GM18505 (cell line): ENCODE results near the gene FAM53A.

Experiments
- ATAC-seq: cut with Tn5 transposase; IDR thresholded peaks from one replicate; pipeline ENCODE4 v1.9.1; 2021; ENCODE audit not compliant: unreplicated experiment
- POLR2A ChIP-seq: IDR thresholded peaks from 4 replicates; pipeline ENCODE4 v1.6.1; 2011; ENCODE audit warnings: borderline replicate concordance; ENCODE audit not compliant: insufficient read depth, insufficient read length; ENCODE audit errors: extremely low read depth

The FAM53A gene

DNA sequence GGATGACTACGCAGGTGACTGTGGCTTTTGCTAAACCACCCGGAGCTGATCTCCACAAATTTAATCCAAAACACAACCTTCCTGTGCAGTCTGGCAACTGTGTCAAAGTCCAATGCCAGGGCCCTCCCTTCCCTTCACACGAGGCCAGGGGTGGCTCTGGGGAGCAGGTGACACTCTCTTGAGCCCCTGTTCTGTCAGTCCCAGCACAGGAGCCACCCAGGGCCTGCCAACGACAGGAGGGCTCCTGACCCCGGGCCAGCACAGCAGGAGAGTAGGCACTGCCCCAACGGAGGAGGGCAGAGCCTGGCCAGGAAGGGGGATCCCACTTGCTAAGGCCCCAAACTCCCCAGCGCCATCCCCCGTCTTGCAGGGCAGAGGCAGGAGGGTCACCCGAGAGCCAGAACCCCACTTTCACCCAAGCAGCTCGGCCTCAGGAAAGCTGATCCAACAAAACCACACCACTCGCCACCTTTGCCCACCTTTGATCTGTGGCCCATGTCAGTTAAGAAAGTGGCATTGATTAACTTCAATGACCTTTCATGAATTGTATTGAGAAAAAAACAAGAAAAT lies 44.7 kb downstream of the FAM53A start:
- no peak for ATAC-seq
- no peak for TF ChIP-seq POLR2A

DNA sequence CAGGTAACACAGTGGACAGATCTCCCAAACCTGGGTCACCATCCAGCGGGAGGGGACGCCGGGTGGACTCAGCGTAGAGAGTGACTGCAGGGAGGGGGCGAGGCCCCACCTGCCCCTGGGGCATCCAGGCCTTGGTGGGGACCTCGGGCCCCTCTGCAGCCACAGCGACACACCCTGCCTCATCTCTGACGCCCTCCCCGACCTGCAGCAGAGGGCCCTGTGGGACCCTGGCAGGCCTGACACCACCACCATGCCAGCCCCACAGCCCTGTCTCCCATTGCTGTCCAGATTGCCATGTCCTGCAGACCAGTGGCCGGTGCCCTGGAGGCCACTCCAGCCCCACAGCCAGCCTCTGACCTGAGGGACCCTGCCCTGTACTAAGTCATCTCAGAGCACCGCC lies 45.2 kb downstream of the FAM53A start:
- TF ChIP-seq POLR2A = no peak
- no peak for ATAC-seq

DNA sequence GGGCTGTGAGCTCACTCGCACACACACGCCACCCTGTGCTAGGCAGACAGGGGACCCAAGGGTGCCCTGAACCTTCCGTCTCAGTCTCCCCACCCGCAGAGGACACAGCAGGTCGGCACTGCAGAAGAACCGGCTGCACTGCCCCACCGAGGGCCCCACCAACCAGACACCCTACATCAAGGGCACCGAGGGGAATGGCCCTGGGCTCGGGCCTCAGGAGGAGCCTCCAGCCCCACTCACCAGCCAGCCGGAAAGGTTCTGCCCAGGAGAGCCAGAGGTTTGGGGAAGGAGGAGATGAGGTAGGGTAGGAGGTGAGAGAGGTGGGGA lies 45.9 kb downstream of the FAM53A start:
- ATAC-seq = no peak
- no peak for TF ChIP-seq POLR2A

DNA sequence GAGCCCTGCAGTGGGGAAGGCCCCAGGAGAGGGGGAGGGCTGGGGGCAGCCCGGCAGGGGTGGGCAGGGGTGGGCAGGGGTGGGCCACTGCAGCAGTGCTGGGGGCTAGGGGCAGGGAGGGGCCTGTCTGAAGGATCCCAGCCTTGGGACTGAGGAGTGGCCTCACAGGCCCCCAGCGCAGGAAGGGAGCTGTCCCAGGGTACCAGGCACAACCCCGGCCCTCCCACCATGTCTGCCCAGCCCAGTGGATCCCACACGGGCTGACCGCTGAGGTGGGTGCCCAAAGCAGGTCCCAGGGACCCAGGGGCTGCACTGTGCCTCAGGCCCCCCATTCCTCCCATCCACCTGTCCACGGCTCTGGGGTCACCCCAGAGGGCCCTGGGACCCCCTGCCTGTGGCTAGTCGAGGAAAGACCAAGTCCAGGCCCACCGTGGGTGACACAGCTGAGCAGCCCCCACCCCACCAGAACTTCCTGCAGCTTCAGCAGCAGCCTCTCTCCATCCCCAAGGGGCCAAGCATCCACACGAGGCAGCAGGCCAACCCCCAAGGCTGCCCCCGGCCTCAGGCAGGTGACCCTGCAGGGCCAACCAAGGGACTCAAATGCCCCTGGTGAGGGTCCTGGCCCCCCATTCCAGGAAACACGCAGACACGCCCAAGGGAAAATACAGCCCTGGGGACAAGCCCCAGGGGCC lies 46.4 kb downstream of the FAM53A start:
- no peak for ATAC-seq
- no peak for TF ChIP-seq POLR2A

DNA sequence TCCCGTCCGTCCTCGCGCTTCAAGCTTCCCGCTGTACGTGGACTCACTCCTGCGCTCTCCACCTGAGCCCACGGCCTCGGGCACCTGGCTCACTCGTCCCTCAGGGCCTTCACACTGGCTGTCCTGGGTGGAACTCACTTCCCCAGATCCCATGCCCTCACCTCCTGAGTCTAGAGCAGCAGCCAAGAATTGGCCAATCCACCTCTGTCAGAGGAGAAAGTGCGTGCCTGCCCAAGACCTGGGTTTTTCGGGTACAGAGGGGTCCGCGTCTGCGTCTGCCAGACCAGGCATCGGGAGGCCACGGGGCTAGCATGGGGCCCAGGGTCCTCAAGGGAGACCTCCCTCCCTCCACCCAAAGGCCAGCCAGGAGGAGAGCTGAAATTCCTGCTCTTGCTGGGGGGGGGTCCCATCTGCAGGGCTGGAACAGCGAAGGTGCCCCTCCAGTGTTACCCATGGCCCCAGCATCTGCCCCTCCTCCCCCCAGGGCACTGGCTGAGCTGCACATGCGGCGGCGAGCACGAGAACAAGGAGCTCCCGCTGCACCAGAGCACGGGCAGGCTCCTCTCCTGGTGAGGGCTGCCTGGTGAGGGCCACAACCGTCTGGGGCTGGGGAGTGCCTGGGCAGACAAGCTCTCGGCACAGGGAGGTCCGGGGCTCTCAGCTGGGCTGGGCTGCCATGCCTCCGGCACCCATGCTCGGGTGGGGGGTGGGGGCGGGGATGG lies 47.5 kb downstream of the FAM53A start:
- TF ChIP-seq POLR2A = no peak

DNA sequence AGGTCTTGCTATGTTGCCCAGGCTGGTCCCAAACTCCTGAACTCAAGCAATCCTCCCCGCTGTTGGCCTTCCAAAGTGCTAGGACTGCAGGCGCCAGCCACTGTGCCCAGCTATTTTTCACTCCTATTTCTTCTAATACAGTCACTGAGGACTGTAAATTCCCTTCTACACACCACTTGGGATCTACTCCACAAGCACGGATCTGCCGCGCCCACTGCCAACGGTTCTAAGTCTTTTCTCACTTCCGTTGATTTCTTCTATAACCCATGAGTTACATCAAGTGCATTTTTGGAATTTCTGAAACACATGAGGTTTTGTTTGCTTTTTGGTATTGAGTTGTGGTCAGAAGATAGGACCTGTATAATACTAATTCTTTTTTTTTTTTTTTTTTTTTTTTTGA lies 48.6 kb downstream of the FAM53A start:
- TF ChIP-seq POLR2A = no peak
- no peak for ATAC-seq

More for the DNA sequence above, 47.5 kb downstream of the FAM53A start:
- ATAC-seq = no peak

DNA sequence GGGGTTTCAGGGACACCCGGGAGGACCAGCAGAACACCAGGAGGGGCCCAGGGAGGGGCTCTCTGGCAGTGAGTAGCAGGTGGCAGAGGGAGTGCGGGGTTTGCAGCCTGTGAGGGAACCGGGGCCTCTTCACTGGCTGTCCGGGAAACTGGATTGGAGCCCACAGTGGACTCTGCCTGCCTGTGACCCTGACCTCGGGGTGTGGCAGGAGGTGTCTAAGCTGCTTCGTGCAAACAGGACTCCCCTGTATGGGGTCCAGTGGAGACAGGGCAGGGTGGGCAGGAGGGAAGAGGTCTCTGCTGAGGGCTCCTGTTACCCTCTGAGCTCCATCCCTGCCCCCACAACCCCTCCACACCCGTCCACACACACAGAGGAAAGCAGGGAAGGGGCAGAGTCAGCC lies 50.1 kb downstream of the FAM53A start:
- no peak for TF ChIP-seq POLR2A
- ATAC-seq = no peak

DNA sequence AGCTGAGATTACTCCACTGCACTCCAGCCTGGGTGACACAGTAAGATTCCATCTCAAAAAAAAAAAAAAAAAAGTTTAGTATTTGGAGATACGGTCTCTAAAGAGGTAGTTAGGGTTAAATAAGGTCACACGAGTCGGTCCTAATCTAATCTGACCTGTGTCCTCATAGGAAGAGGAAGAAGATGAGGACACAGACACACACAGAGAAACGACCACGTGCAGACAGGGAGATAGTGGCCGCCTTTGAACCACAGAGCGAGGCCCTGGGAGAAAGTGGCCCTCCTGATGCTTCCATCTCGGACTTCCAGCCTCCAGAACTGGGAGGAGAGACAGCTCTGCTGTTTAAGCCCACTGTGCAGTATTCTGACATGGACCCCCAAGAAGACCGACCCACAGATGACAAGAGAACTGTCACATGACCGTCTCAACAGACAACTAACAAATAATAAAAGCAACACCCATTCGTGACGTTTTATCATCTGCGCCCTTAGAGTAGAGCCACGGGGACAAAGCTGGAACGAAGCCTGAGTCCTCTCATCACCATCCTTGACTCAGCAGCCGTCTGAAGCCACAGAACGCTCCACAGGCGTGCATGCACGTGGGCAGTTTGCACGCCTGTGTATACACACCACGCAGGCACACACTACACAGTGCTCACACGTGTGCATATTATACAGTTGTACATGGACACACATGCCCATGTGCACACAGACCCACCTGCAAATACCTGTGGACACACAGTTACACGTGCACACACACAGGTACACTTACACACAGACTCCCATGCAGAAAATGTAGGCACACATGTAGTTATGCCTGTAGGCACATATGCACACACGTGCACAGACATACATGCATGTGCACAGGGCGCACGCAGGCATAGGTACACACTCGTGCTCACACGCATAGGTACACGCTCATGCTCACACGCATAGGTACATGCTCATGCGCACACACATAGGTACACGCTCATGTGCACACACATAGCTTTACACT lies 51.7 kb downstream of the FAM53A start:
- ATAC-seq = no peak
- no peak for TF ChIP-seq POLR2A

DNA sequence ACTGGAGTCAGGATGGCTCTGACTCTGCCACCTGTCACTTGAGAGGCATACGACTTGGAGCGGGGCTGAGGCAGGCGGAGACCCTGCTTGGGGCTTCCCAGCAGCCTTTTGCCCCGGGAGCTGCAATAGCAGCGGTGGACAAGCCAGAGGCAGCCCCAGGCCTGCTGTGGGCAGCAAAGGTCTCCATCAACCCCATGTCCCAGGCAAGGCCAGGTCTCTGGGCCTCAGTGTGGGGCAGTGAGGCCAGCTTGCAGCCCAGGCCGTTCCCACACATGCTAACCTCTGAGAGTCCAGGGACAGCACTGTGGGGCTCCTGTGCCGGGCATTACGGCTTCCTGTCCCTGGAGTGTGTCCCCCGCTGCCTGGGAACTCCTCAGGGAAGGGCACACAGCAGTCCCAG lies 53.0 kb downstream of the FAM53A start:
- no peak for TF ChIP-seq POLR2A
- ATAC-seq = no peak

DNA sequence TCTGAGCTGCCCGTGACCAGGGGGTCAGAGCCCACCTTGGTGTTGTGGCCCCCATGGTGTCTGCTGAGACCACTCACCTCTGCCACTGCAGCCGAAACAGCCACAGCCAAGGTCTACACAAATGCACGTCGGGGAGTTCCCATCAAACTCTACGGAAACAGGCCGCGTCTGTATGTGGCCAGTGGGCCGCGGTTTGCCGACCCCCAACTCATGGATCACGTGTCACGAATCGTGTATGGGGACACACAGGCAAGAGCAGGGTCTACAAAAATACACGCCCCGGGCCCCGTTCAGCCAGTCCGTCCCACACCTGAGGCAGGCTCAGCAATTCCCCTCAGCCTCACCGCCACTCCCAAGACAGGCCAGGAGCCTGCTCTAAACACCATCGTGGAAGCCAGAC lies 53.8 kb downstream of the FAM53A start:
- ATAC-seq = no peak
- no peak for TF ChIP-seq POLR2A

DNA sequence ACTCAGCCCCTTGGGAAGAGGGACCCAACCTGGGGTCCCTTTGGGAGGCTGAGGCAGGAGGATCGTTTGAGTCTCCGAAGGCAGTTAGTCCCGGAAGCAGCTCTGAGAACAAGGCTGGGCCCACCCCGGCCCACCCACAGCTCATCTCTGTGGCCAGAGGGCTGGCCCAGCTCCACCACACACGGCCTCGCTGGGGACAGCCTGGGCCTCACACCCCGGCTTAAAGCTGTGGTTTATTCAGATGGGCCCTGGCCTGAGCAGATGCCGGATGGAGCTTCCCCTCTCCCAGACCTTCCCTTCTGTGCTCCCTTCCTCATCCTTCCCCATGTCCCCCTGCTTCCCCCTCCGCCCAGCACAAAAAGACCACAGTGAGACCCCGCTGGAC lies 54.4 kb downstream of the FAM53A start:
- no peak for ATAC-seq

DNA sequence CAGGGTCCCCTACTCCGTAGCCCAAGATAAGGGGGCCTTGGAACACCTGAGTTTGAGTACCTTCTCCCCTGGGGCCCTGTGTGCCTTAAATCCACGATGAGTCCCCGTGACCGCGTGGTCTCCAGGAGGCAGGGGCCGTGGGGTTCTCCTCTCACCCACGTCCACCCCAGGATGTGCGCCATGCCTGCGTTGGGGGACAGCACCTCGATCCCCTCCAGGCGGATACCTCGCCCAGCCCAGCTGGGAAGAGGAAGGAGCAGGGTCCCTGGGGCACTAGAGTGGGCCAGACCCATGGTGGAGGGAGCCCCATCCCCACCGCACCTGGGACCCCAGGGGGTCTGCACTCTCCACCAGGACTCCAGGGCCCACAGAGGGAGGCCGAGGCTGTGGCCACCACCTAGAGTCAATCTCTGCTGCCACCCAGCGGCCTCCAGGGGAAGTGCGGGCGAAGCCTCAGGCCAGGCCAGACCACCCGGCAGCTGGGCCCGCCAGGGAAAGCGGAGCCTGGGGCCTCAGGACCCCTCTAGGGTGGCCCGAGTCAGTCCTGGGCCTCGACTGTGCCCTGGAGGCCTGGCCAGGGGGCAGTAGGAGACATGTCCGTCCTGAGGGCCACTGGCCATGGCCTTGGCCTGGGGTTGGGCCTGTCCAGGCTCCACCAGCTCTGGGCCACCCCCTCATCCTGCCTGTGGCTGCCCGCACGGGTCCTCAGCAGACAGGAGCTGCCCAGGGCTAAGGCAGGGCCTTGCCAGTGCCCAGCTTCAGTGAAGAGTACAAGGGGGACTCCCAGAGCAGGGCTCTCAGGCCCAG lies 55.0 kb downstream of the FAM53A start:
- TF ChIP-seq POLR2A = no peak
- no peak for ATAC-seq

More for the DNA sequence above, 54.4 kb downstream of the FAM53A start:
- TF ChIP-seq POLR2A = no peak
